OCI-LY1 (cell line): ENCODE data around the gene PTPRD.

Source experiments
- H2AFZ ChIP-seq: fragments of 200-600 bp; sonication (generic), shearing (Covaris generic); 2 replicates; pipeline ENCODE4 v1.6.0; 2014; ENCODE audit warnings: antibody characterized with exemption, mild to moderate bottlenecking, low read length
- H3F3A ChIP-seq: fragments of 200-600 bp; sonication (generic), shearing (Covaris generic); 2 replicates; pipeline ENCODE4 v1.6.0; 2014; ENCODE audit warnings: mild to moderate bottlenecking, antibody characterized with exemption, low read length, moderate library complexity; ENCODE audit not compliant: insufficient read depth
- H3K27ac ChIP-seq: fragments of 200-600 bp; sonication (generic); 2 replicates; pipeline ENCODE4 v1.5.1; 2014; ENCODE audit warnings: low read length, mixed run types, mild to moderate bottlenecking, low read depth; ENCODE audit not compliant: poor library complexity, severe bottlenecking
- H3K27me3 ChIP-seq: fragments of 200-600 bp; sonication (generic); 2 replicates; pipeline ENCODE4 v1.6.0; 2014; ENCODE audit warnings: antibody characterized with exemption, mild to moderate bottlenecking, low read length, moderate library complexity; ENCODE audit not compliant: insufficient read depth
- H3K36me3 ChIP-seq: fragments of 200-600 bp; sonication (generic); 2 replicates; pipeline ENCODE4 v1.6.1; 2014; ENCODE audit warnings: mild to moderate bottlenecking, antibody characterized with exemption, low read length, moderate library complexity, mixed read lengths; ENCODE audit not compliant: insufficient read depth
- H3K4me1 ChIP-seq: fragments of 200-600 bp; sonication (generic); 2 replicates; pipeline ENCODE4 v1.5.1; 2014; ENCODE audit warnings: mild to moderate bottlenecking, low read length, moderate library complexity; ENCODE audit not compliant: insufficient read depth, severe bottlenecking
- H3K4me2 ChIP-seq: fragments of 200-600 bp; sonication (generic), shearing (Covaris generic); 2 replicates; pipeline ENCODE4 v1.6.1; 2014; ENCODE audit warnings: low read length
- H3K4me3 ChIP-seq: fragments of 200-600 bp; sonication (generic); 2 replicates; pipeline ENCODE4 v1.5.1; 2014; ENCODE audit warnings: low read length, low read depth, mild to moderate bottlenecking, mixed read lengths; ENCODE audit not compliant: poor library complexity, severe bottlenecking
- H3K79me2 ChIP-seq: fragments of 200-600 bp; shearing (Covaris generic); 2 replicates; pipeline ENCODE4 v1.6.1; 2016; ENCODE audit warnings: mixed run types, low read length, mixed read lengths; ENCODE audit not compliant: insufficient read depth
- H3K9ac ChIP-seq: fragments of 200-600 bp; sonication (generic), shearing (Covaris generic); 2 replicates; pipeline ENCODE4 v1.6.1; 2014; ENCODE audit warnings: mild to moderate bottlenecking, low read length, mixed read lengths
- H3K9me2 ChIP-seq: fragments of 200-600 bp; sonication (generic), shearing (Covaris generic); 2 replicates; pipeline ENCODE4 v1.6.1; 2014; ENCODE audit warnings: low read depth, mild to moderate bottlenecking, low read length, mixed read lengths
- H3K9me3 ChIP-seq: fragments of 200-600 bp; shearing (Covaris generic); 2 replicates; pipeline ENCODE4 v1.6.1; 2014; ENCODE audit warnings: low read length, mixed read lengths
- H4K20me1 ChIP-seq: fragments of 200-600 bp; sonication (generic), shearing (Covaris generic); 2 replicates; pipeline ENCODE4 v1.6.0; 2016; ENCODE audit warnings: mild to moderate bottlenecking, low read length; ENCODE audit not compliant: insufficient read depth
- EZH2 ChIP-seq: fragments of 200-600 bp; sonication (generic), shearing (Covaris generic); IDR thresholded peaks from 2 replicates; pipeline ENCODE4 v1.8.0; 2017; ENCODE audit warnings: borderline replicate concordance, mixed run types, mild to moderate bottlenecking, antibody characterized with exemption, low read length, moderate library complexity, mixed read lengths
- TF ChIP-seq, protein P1 (sequence below): fragments of 200-600 bp; sonication (generic), shearing (Covaris generic); IDR thresholded peaks from 2 replicates; pipeline ENCODE4 v1.5.1; 2017; ENCODE audit warnings: mild to moderate bottlenecking, antibody characterized with exemption, low read length, moderate library complexity, mixed read lengths

PTPRD gene

DNA sequence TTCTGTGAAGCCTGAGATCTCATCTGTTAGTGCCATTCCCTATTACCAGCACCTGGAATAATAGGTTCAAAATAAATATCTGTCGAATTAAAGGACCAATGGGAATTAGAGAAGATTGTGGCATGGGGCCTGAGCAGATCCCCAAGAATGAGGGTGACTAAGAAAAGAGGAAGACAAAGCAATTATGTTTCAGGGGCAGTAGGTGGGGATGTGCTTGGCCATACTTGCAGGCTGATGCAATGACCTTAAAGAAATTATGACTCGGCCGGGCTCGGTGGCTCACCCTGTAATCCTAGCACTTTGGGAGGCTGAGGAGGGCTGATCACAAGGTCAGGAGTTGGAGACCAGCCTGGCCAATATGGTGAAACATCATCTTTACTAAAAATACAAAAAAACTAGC lies 562.8 kb downstream of the PTPRD start:
- Histone ChIP-seq H3K4me2 (no peak overlapping the region), H3K9me3 (no peaks in the 10 kb centered on the region), H3K9me2 (no peaks in the 10 kb centered on the region)

DNA sequence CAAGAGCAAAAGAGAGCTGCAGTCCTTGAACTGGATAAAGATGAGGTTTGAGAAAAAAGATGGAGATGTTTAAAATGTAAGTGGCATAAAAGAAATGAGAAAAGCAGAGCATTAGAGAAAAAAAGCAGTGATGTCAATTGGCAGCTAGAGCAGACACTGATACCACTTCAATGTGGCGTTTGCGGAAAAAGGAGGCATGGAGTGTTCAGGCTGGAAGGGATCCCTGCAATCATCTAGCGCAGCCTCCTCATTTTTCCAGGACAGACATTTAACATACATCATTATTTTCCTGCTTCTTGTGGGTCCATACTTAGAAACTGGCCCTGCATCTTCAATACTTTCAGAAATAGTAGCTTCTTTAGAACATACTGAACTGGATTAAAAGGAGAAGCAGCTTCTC lies 563.8 kb downstream of the PTPRD start:
- no peaks in the 10 kb centered on the region for H3K36me3 ChIP-seq
- no peaks in the 10 kb centered on the region for H3F3A ChIP-seq
- H3K27ac ChIP-seq, result no peak overlapping the region
- no peaks in the 10 kb centered on the region for H3K9me3 ChIP-seq
- H3K9me2 ChIP-seq, result no peaks in the 10 kb centered on the region
- TF ChIP-seq, protein P1, sequence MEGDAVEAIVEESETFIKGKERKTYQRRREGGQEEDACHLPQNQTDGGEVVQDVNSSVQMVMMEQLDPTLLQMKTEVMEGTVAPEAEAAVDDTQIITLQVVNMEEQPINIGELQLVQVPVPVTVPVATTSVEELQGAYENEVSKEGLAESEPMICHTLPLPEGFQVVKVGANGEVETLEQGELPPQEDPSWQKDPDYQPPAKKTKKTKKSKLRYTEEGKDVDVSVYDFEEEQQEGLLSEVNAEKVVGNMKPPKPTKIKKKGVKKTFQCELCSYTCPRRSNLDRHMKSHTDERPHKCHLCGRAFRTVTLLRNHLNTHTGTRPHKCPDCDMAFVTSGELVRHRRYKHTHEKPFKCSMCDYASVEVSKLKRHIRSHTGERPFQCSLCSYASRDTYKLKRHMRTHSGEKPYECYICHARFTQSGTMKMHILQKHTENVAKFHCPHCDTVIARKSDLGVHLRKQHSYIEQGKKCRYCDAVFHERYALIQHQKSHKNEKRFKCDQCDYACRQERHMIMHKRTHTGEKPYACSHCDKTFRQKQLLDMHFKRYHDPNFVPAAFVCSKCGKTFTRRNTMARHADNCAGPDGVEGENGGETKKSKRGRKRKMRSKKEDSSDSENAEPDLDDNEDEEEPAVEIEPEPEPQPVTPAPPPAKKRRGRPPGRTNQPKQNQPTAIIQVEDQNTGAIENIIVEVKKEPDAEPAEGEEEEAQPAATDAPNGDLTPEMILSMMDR, result no peak
- no peak for TF ChIP-seq EZH2
- H3K79me2 ChIP-seq, result no peaks in the 10 kb centered on the region
- no peaks in the 10 kb centered on the region for H3K4me1 ChIP-seq
- H4K20me1 ChIP-seq, result no peaks in the 10 kb centered on the region
- H3K4me3 ChIP-seq, result no peak overlapping the region
- no peak overlapping the region for H3K9ac ChIP-seq
- no peaks in the 10 kb centered on the region for H3K27me3 ChIP-seq
- no peak overlapping the region for H2AFZ ChIP-seq
- no peak overlapping the region for H3K4me2 ChIP-seq

More for the DNA sequence above, 562.8 kb downstream of the PTPRD start:
- Histone ChIP-seq H3K27ac (no peak overlapping the region), H3K27me3 (no peaks in the 10 kb centered on the region), H3K36me3 (no peaks in the 10 kb centered on the region), H3K9ac (no peak overlapping the region), H4K20me1 (no peaks in the 10 kb centered on the region), H3K79me2 (no peaks in the 10 kb centered on the region), H3K4me3 (no peak overlapping the region), H3K4me1 (no peaks in the 10 kb centered on the region), H2AFZ (no peak overlapping the region), H3F3A (no peaks in the 10 kb centered on the region)
- TF ChIP-seq EZH2, result no peak
- TF ChIP-seq, protein P1, result no peak

DNA sequence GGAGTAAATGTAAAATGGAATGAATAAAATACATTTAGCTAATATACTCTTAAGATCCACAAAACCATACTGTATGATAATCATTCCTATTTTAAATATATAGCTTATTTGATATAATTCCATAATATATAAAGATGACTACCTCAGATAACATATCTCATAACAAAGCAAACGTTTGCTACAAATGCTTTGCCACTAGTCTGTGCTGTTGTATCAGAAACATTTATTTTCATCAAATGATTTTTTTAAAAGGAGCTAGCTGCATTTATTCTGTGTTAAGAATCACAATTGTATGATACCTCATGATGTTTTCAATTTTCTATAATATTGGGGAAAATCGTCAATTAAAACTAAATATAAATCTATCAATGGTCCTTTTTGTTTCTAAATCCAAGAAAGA lies 567.2 kb downstream of the PTPRD start:
- no peaks in the 10 kb centered on the region for H3K79me2 ChIP-seq
- H3K4me2 ChIP-seq, result no peak overlapping the region
- no peaks in the 10 kb centered on the region for H3K9me2 ChIP-seq
- H3K27ac ChIP-seq, result no peak overlapping the region
- no peaks in the 10 kb centered on the region for H3F3A ChIP-seq
- H3K4me1 ChIP-seq, result no peaks in the 10 kb centered on the region
- H3K27me3 ChIP-seq, result no peaks in the 10 kb centered on the region
- no peaks in the 10 kb centered on the region for H3K36me3 ChIP-seq
- H3K9me3 ChIP-seq, result no peaks in the 10 kb centered on the region
- no peak overlapping the region for H2AFZ ChIP-seq
- TF ChIP-seq EZH2, result no peak
- TF ChIP-seq, protein P1, result peak; percentile 29; the same call in 1 of the 2 replicates
- no peak overlapping the region for H3K4me3 ChIP-seq
- H4K20me1 ChIP-seq, result no peaks in the 10 kb centered on the region
- no peak overlapping the region for H3K9ac ChIP-seq
